HepG2 (cell line): Measurements from ENCODE around the gene ABCB6. TPM values are rescaled to one million over a fixed set of nuclear protein-coding genes. Genes with fewer than 3 reads are reported as not detected.

Source experiments
- ARNT2 ChIP-seq: sonication (generic); formaldehyde crosslinking; IDR thresholded peaks from 2 replicates; pipeline ENCODE4 v1.8.0; 2022; ENCODE audit warnings: mild to moderate bottlenecking, low read depth, missing genetic modification reagents, moderate library complexity
- DDIT3 ChIP-seq: sonication (generic); formaldehyde crosslinking; IDR thresholded peaks from 2 replicates; pipeline ENCODE4 v1.4.0; 2020; ENCODE audit warnings: mild to moderate bottlenecking, missing genetic modification reagents
- E2F5 ChIP-seq: sonication (generic); formaldehyde crosslinking; conservative IDR thresholded peaks from 2 replicates; pipeline ENCODE4 v1.4.0; 2020; ENCODE audit warnings: missing genetic modification reagents
- HMG20A ChIP-seq: IDR thresholded peaks from 2 replicates; pipeline ENCODE4 v1.6.1; 2016; ENCODE audit warnings: borderline replicate concordance
- RERE ChIP-seq: IDR thresholded peaks from 2 replicates; pipeline ENCODE4 v1.6.1; 2016; ENCODE audit warnings: low read depth, missing genetic modification reagents, missing compliant biosample characterization
- TSC22D2 ChIP-seq: sonication (generic); formaldehyde crosslinking; IDR thresholded peaks from 2 replicates; pipeline ENCODE4 v1.5.1; 2020; ENCODE audit warnings: missing genetic modification reagents, mild to moderate bottlenecking, borderline replicate concordance
- ZFP36 ChIP-seq: fragments of 150-350 bp; IDR thresholded peaks from 2 replicates; pipeline ENCODE4 v1.6.1; 2018; ENCODE audit warnings: borderline replicate concordance, low read length, low read depth; ENCODE audit not compliant: partially characterized antibody
- ZMAT5 ChIP-seq: sonication (generic); formaldehyde crosslinking; IDR thresholded peaks from 2 replicates; pipeline ENCODE4 v1.5.0; 2020; ENCODE audit warnings: mild to moderate bottlenecking, low read depth, missing genetic modification reagents, borderline replicate concordance
- ZNF703 ChIP-seq: sonication (generic); formaldehyde crosslinking; IDR thresholded peaks from 2 replicates; pipeline ENCODE4 v1.5.1; 2020; ENCODE audit warnings: missing genetic modification reagents, mild to moderate bottlenecking, moderate library complexity, borderline replicate concordance
- ZNF773 ChIP-seq: sonication (generic); formaldehyde crosslinking; IDR thresholded peaks from 2 replicates; pipeline ENCODE4 v1.4.0; 2020; ENCODE audit warnings: missing genetic modification reagents, borderline replicate concordance
- ZNF841 ChIP-seq: sonication (generic); formaldehyde crosslinking; IDR thresholded peaks from 2 replicates; pipeline ENCODE4 v1.8.1; 2023; ENCODE audit warnings: missing genetic modification reagents, borderline replicate concordance
- polyA plus RNA-seq, 8 experiments: library from polyadenylated mRNA; depleted of rRNA in 3 of 8; stranded (reverse) in 7 of 8; unstranded in 1 of 8; fragments of >200 nt; fragmentation: Illumina TruSeq in 4 of 8; extraction: Trizol in 4 of 8; gene quantifications; 2 replicates each; pipeline versions ENCODE4 v1.2.1 to v1.2.3, GENCODE V29; 2011 to 2016; ENCODE audit warnings: low read depth in 4 of 8, missing spikeins in 1 of 8, mixed read lengths in 1 of 8; ENCODE audit not compliant: insufficient read depth in 1 of 8
- total RNA-seq, 5 experiments: library from RNA; depleted of rRNA; stranded (reverse); fragments of >200 nt; fragmentation: Illumina TruSeq; extraction: Trizol; gene quantifications; 2 replicates each; pipeline ENCODE4 v1.2.3, GENCODE V29; 2016; ENCODE audit warnings: low read depth in 1 of 5
- TF ChIP-seq, protein P1 (sequence below): sonication (generic); formaldehyde crosslinking; IDR thresholded peaks from 2 replicates; pipeline ENCODE4 v1.4.0; 2020; ENCODE audit warnings: missing genetic modification reagents
- TF ChIP-seq, protein P2 (sequence below): sonication (generic); formaldehyde crosslinking; IDR thresholded peaks from 2 replicates; pipeline ENCODE4 v1.4.0; 2020; ENCODE audit warnings: missing genetic modification reagents

Gene ABCB6
- total and polyA plus RNA-seq, 2 of the 13 experiments (the other 11 are each of a cell fraction or from before 2014, with no cell fraction given) = 91.1 to 137 TPM

GRCh38 chr2:219160186-219161017 lies 58.4 kb downstream of the ABCB6 start, which contains the start of gene NHEJ1 (continued):
- TF ChIP-seq RERE = no peak
- peak; percentile 80 for TF ChIP-seq ARNT2 (CRISPR knock-in tag)
- TF ChIP-seq ZFP36 = no peak
- no peak for TF ChIP-seq ZMAT5 (CRISPR knock-in tag)
- TF ChIP-seq ZNF703 (CRISPR knock-in tag) = no peak
- TF ChIP-seq, protein P1, sequence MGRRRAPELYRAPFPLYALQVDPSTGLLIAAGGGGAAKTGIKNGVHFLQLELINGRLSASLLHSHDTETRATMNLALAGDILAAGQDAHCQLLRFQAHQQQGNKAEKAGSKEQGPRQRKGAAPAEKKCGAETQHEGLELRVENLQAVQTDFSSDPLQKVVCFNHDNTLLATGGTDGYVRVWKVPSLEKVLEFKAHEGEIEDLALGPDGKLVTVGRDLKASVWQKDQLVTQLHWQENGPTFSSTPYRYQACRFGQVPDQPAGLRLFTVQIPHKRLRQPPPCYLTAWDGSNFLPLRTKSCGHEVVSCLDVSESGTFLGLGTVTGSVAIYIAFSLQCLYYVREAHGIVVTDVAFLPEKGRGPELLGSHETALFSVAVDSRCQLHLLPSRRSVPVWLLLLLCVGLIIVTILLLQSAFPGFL (CRISPR knock-in tag) = peak; percentile 27; the same call in 1 of the 2 replicates
- peak; percentile 20; the same call in 1 of the 2 replicates for TF ChIP-seq TSC22D2
- TF ChIP-seq, protein P2, sequence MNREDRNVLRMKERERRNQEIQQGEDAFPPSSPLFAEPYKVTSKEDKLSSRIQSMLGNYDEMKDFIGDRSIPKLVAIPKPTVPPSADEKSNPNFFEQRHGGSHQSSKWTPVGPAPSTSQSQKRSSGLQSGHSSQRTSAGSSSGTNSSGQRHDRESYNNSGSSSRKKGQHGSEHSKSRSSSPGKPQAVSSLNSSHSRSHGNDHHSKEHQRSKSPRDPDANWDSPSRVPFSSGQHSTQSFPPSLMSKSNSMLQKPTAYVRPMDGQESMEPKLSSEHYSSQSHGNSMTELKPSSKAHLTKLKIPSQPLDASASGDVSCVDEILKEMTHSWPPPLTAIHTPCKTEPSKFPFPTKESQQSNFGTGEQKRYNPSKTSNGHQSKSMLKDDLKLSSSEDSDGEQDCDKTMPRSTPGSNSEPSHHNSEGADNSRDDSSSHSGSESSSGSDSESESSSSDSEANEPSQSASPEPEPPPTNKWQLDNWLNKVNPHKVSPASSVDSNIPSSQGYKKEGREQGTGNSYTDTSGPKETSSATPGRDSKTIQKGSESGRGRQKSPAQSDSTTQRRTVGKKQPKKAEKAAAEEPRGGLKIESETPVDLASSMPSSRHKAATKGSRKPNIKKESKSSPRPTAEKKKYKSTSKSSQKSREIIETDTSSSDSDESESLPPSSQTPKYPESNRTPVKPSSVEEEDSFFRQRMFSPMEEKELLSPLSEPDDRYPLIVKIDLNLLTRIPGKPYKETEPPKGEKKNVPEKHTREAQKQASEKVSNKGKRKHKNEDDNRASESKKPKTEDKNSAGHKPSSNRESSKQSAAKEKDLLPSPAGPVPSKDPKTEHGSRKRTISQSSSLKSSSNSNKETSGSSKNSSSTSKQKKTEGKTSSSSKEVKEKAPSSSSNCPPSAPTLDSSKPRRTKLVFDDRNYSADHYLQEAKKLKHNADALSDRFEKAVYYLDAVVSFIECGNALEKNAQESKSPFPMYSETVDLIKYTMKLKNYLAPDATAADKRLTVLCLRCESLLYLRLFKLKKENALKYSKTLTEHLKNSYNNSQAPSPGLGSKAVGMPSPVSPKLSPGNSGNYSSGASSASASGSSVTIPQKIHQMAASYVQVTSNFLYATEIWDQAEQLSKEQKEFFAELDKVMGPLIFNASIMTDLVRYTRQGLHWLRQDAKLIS (CRISPR knock-in tag) = 0 out of 2 replicates have a peak, but pooled peaks have one; percentile 53
- no peak for TF ChIP-seq ZNF841
- TF ChIP-seq DDIT3 (CRISPR knock-in tag) = no peak
- no peak for TF ChIP-seq HMG20A (CRISPR knock-in tag)
- TF ChIP-seq E2F5 = peak; percentile 63; the same call in 1 of the 2 replicates
- peak; percentile 32; the same call in 1 of the 2 replicates for TF ChIP-seq ZNF773
